HepG2 (cell line): ENCODE data around the gene NFASC. TPM values are rescaled to one million over a fixed set of nuclear protein-coding genes. Genes with fewer than 3 reads are reported as not detected.

Experiments
- ATAC-seq: fragments of 200-7000 bp; cut with Tn5 transposase; 3 replicates; pipeline ENCODE4 v1.9.1; 2020; ENCODE audit warnings: mild to moderate bottlenecking, moderate library complexity
- BruUV-seq: library from RNA; stranded (reverse); fragments of 400-500 nt; replicated peaks from 2 replicates; lab custom pipeline; 2021; lab: Mats Ljungman, UMichigan
- CTCF ChIA-PET: fragments of 300-600 bp; formaldehyde crosslinking; extraction: SDS; loops from one replicate; lab custom pipeline; 2021; ENCODE audit warnings: low total read pairs, inconsistent platforms, low intra/inter-chr PET ratio; lab: Yijun Ruan, JAX
- POLR2A ChIA-PET: fragments of 350-600 bp; sonication (Branson Sonifier 250); formaldehyde crosslinking; loops from one replicate; lab custom pipeline; 2020; ENCODE audit warnings: antibody characterized with exemption, inconsistent platforms; lab: Yijun Ruan, JAX
- DNase-seq: peaks from one replicate; pipeline ENCODE4 v3.0.0-alpha.2; 2015; ENCODE audit warnings: low spot score
- FAIRE-seq: peaks from 3 replicates; lab custom pipeline; 2011; peaks lifted over from hg19 to GRCh38; lab: Jason Lieb, UNC
- H2AFZ ChIP-seq: one replicate; pipeline ENCODE4 v1.6.1; 2011; ENCODE audit warnings: low read length, inconsistent platforms
- H3K27ac ChIP-seq: fragments of 300-600 bp; 3 replicates; pipeline ENCODE4 v1.8.0; 2011; ENCODE audit warnings: mixed run types, mild to moderate bottlenecking, mixed read lengths, low read length, inconsistent platforms; ENCODE audit not compliant: insufficient read depth; ENCODE audit errors: extremely low read length
- H3K27me3 ChIP-seq, 2 experiments: fragments of 200-600 bp in 1 of 2; 2 replicates in 1 of 2; 3 replicates in 1 of 2; pipeline versions ENCODE4 v1.6.0 to v1.8.0; 2011; ENCODE audit warnings: low read length in 2 of 2, mild to moderate bottlenecking in 2 of 2, moderate library complexity in 2 of 2, inconsistent platforms in 1 of 2; ENCODE audit not compliant: insufficient read depth in 2 of 2, control insufficient read depth in 1 of 2
- H3K36me3 ChIP-seq, 2 experiments: fragments of 200-600 bp in 1 of 2; replicated peaks in 1 of 2; 2 replicates in 1 of 2; 3 replicates in 1 of 2; pipeline versions ENCODE4 v1.5.1 to v1.8.0; 2011; ENCODE audit warnings: low read length in 2 of 2, inconsistent platforms in 1 of 2; ENCODE audit not compliant: insufficient read depth in 2 of 2, control insufficient read depth in 1 of 2
- H3K4me1 ChIP-seq: 2 replicates; pipeline ENCODE4 v1.5.1; 2012; ENCODE audit warnings: low read length, inconsistent platforms; ENCODE audit not compliant: insufficient read depth
- H3K4me2 ChIP-seq: 2 replicates; pipeline ENCODE4 v1.6.0; 2011; ENCODE audit warnings: low read depth, low read length, inconsistent platforms
- H3K4me3 ChIP-seq, 3 experiments: fragments of 200-600 bp in 1 of 3; sonication (generic), shearing (Covaris generic) in 1 of 3; replicated peaks in 1 of 3; 2 replicates each; pipeline ENCODE4 v1.5.1; 2011 to 2016; ENCODE audit warnings: low read length in 3 of 3, inconsistent platforms in 2 of 3, low read depth in 2 of 3, mild to moderate bottlenecking in 2 of 3, control low read depth in 1 of 3, mixed read lengths in 1 of 3; ENCODE audit not compliant: insufficient read depth in 1 of 3
- H3K79me2 ChIP-seq: one replicate; pipeline ENCODE4 v1.6.1; 2011; ENCODE audit warnings: low read length, inconsistent platforms; ENCODE audit not compliant: insufficient read depth
- H3K9ac ChIP-seq: 2 replicates; pipeline ENCODE4 v1.6.0; 2011; ENCODE audit warnings: mild to moderate bottlenecking, low read depth, low read length, inconsistent platforms; ENCODE audit not compliant: insufficient read depth
- H3K9me3 ChIP-seq: 2 replicates; pipeline ENCODE4 v1.5.1; 2012; ENCODE audit warnings: mild to moderate bottlenecking, low read length
- H4K20me1 ChIP-seq: 2 replicates; pipeline ENCODE4 v1.6.0; 2011; ENCODE audit warnings: inconsistent platforms, mild to moderate bottlenecking, low read length, moderate library complexity; ENCODE audit not compliant: insufficient read depth
- REST ChIP-seq, 2 experiments: IDR thresholded peaks; 2 replicates each; pipeline ENCODE4 v1.6.1; 2011 to 2012; ENCODE audit warnings: low read length in 2 of 2, borderline replicate concordance in 1 of 2, low read depth in 1 of 2, mild to moderate bottlenecking in 1 of 2, moderate library complexity in 1 of 2
- SIX1 ChIP-seq: sonication (generic); formaldehyde crosslinking; IDR thresholded peaks from 2 replicates; pipeline ENCODE4 v1.4.0; 2020; ENCODE audit warnings: missing genetic modification reagents, borderline replicate concordance
- ZNF451 ChIP-seq: sonication (generic); formaldehyde crosslinking; IDR thresholded peaks from 2 replicates; pipeline ENCODE4 v1.5.0; 2020; ENCODE audit warnings: mild to moderate bottlenecking, missing genetic modification reagents
- ZNF703 ChIP-seq: sonication (generic); formaldehyde crosslinking; IDR thresholded peaks from 2 replicates; pipeline ENCODE4 v1.5.1; 2020; ENCODE audit warnings: missing genetic modification reagents, mild to moderate bottlenecking, moderate library complexity, borderline replicate concordance
- ZNF709 ChIP-seq: sonication (generic); formaldehyde crosslinking; IDR thresholded peaks from 2 replicates; pipeline ENCODE4 v1.5.0; 2020; ENCODE audit warnings: mild to moderate bottlenecking, missing genetic modification reagents
- ZNF770 ChIP-seq: sonication (generic); formaldehyde crosslinking; IDR thresholded peaks from 2 replicates; pipeline ENCODE4 v1.5.0; 2020; ENCODE audit warnings: mild to moderate bottlenecking, missing genetic modification reagents
- WGBS: methylation state at CpG from one replicate; pipeline ENCODE4 v1.1.6; 2017; ENCODE audit warnings: low lambda C conversion rate; 5-methylcytosine and 5-hydroxymethylcytosine counted together
- in situ Hi-C: cut with HindIII; loops from 2 replicates; pipeline ENCODE4 v1.10.0; 2017; ENCODE audit warnings: low pct_unique_long_range_greater_than_20kb; ENCODE audit not compliant: extremely low pct_ligation_motif_present
- intact Hi-C: fragments of 100-400 bp; cut with micrococcal nuclease; formaldehyde crosslinking; loops from one replicate; pipeline ENCODE4 v1.10.0; 2022; ENCODE audit not compliant: unreplicated experiment
- polyA plus RNA-seq, 8 experiments: library from polyadenylated mRNA; depleted of rRNA in 3 of 8; stranded (reverse) in 7 of 8; unstranded in 1 of 8; fragments of >200 nt; fragmentation: Illumina TruSeq in 4 of 8; extraction: Trizol in 4 of 8; gene quantifications; 2 replicates each; pipeline versions ENCODE4 v1.2.1 to v1.2.3, GENCODE V29; 2011 to 2016; ENCODE audit warnings: low read depth in 4 of 8, missing spikeins in 1 of 8, mixed read lengths in 1 of 8; ENCODE audit not compliant: insufficient read depth in 1 of 8
- total RNA-seq, 5 experiments: library from RNA; depleted of rRNA; stranded (reverse); fragments of >200 nt; fragmentation: Illumina TruSeq; extraction: Trizol; gene quantifications; 2 replicates each; pipeline ENCODE4 v1.2.3, GENCODE V29; 2016; ENCODE audit warnings: low read depth in 1 of 5

The NFASC gene
- total and polyA plus RNA-seq, 2 of the 13 experiments (the other 11 are each of a cell fraction or from before 2014, with no cell fraction given), result not detected

GRCh38 chr1:204997591-204998355, 127.1 kb downstream of the NFASC start (continued):
- TF ChIP-seq REST (IDR thresholded peaks at IDR 0.05; ENCODE audit: borderline replicate concordance in 1 of 2, low read depth in 1 of 2, low read length in 2 of 2), result no peak

- DNase-seq, result no peak
- ATAC-seq, result no peak
- no peaks in the 10 kb centered on the region for H3K79me2 ChIP-seq
- no peak overlapping the region for H3K27ac ChIP-seq
- no peak overlapping the region for H3K4me2 ChIP-seq
- H3K36me3 ChIP-seq, result no peaks in the 10 kb centered on the region
- no peak for FAIRE-seq
- H3K9ac ChIP-seq, result no peak overlapping the region
- H3K27me3 ChIP-seq, result peaks cover 1 to 61% of the 10 kb centered on the region in 2 experiments; a peak in 4 of 5 replicates
- no peak overlapping the region for H3K4me3 ChIP-seq
- no TSS peak for BruUV-seq
- TF ChIP-seq ZNF451 (no peak), ZNF703 (CRISPR knock-in tag) (no peak), ZNF709 (CRISPR knock-in tag) (no peak), ZNF770 (CRISPR knock-in tag) (no peak), SIX1 (no peak)
- TF ChIP-seq, all 625 proteins: peak for 0
- intact Hi-C loops, result no loop called here
- H4K20me1 ChIP-seq, result no peaks in the 10 kb centered on the region
- 67% methylated on average over 14 of the region's 14 CpGs for WGBS
- CTCF ChIA-PET, result no interaction called here
- in situ Hi-C loops, result no loop called here
- no peak overlapping the region for H2AFZ ChIP-seq
- POLR2A ChIA-PET, result no interaction called here
- no peaks in the 10 kb centered on the region for H3K4me1 ChIP-seq
- no peaks in the 10 kb centered on the region for H3K9me3 ChIP-seq
Measured at GRCh38 chr1:205001162-205001561, 130.5 kb downstream of the NFASC start.
